Measurements from ENCODE around the gene PDE6D.

The PDE6D gene

GRCh38 chr2:231685349-231686191 is 95.5 kb downstream of the PDE6D start:
- Histone ChIP-seq H3K4me3 (ENCODE audit: low read depth, low read length) (no peak overlapping the region), H3K4me1 (ENCODE audit: control insufficient read depth, insufficient read depth, low read length) (peaks cover 5% of the 10 kb centered on the region), H3K27ac (ENCODE audit: extremely low read depth, low read depth, low read length) (no peak overlapping the region), H3K36me3 (ENCODE audit: control insufficient read depth in 2 of 2, insufficient read depth in 1 of 2, low read length in 2 of 2) (no peaks in the 10 kb centered on the region), H3K9me3 (ENCODE audit: control insufficient read depth, insufficient read depth, low read depth, low read length) (no peaks in the 10 kb centered on the region)
- CTCF ChIA-PET, result interaction anchor here (0.5 to 11.4 kb wide), 9 partner anchors 9 to 91 kb away, joined by 3 to 85 read pairs (median 14); no protein-coding TSS in a partner anchor
- TF ChIP-seq KLF9 (tag by site-specific recombination; IDR thresholded peaks at IDR 0.05; ENCODE audit: low read depth) (no peak), ZNF426 (tag by site-specific recombination; IDR thresholded peaks at IDR 0.05) (no peak), CTCF (tag by site-specific recombination; IDR thresholded peaks at IDR 0.05) (peak; percentile 54), ZBTB8A (tag by site-specific recombination; IDR thresholded peaks at IDR 0.05) (peak; percentile 32; the same call in 1 of the 2 replicates)
- POLR2A ChIA-PET, result interaction anchor here (1.1 to 5.5 kb wide), 2 partner anchors 23 to 28 kb away, joined by 3 to 41 read pairs; partner anchors contain the start of gene PTMA

GRCh38 chr2:231684314-231685223 is 96.5 kb downstream of the PDE6D start:
- Histone ChIP-seq H3K27ac (ENCODE audit: extremely low read depth, low read depth, low read length) (no peak overlapping the region), H3K4me1 (ENCODE audit: control insufficient read depth, insufficient read depth, low read length) (peaks cover 5% of the 10 kb centered on the region), H3K9me3 (ENCODE audit: control insufficient read depth, insufficient read depth, low read depth, low read length) (no peaks in the 10 kb centered on the region), H3K4me3 (ENCODE audit: low read depth, low read length) (no peak overlapping the region), H3K36me3 (ENCODE audit: control insufficient read depth in 2 of 2, insufficient read depth in 1 of 2, low read length in 2 of 2) (no peaks in the 10 kb centered on the region)
- CTCF ChIA-PET, result interaction anchor here (0.5 to 11.4 kb wide), 9 partner anchors 10 to 81 kb away, joined by 3 to 85 read pairs (median 14); no protein-coding TSS in a partner anchor
- TF ChIP-seq SETDB1 (IDR thresholded peaks at IDR 0.05; ENCODE audit: insufficient read length, low read length), result no peak
- TF ChIP-seq ELK4 (IDR thresholded peaks at IDR 0.05; ENCODE audit: borderline replicate concordance, low read depth, low read length), result no peak
- TF ChIP-seq ZBTB17 (tag by site-specific recombination; IDR thresholded peaks at IDR 0.05), result 0 out of 2 replicates have a peak, but pooled peaks have one; percentile 10
- peak; percentile 76 for TF ChIP-seq ZNF341 (tag by site-specific recombination; IDR thresholded peaks at IDR 0.05; ENCODE audit: low read depth)
- 0 out of 2 replicates have a peak, but pooled peaks have one; percentile 9 for TF ChIP-seq HIC1 (tag by site-specific recombination; IDR thresholded peaks at IDR 0.05)
- peak; percentile 51 for TF ChIP-seq ZNF398 (tag by site-specific recombination; IDR thresholded peaks at IDR 0.05)
- TF ChIP-seq ZBTB48 (tag by site-specific recombination; IDR thresholded peaks at IDR 0.05), result no peak
- POLR2A ChIA-PET, result interaction anchor here (0.7 to 5.5 kb wide), 3 partner anchors 24 to 129 kb away, joined by 3 to 41 read pairs (median 3); partner anchors contain the start of gene PTMA

All from HEK293 (cell line).